ENCODE results near the gene HIGD1A.

Gene HIGD1A

DNA sequence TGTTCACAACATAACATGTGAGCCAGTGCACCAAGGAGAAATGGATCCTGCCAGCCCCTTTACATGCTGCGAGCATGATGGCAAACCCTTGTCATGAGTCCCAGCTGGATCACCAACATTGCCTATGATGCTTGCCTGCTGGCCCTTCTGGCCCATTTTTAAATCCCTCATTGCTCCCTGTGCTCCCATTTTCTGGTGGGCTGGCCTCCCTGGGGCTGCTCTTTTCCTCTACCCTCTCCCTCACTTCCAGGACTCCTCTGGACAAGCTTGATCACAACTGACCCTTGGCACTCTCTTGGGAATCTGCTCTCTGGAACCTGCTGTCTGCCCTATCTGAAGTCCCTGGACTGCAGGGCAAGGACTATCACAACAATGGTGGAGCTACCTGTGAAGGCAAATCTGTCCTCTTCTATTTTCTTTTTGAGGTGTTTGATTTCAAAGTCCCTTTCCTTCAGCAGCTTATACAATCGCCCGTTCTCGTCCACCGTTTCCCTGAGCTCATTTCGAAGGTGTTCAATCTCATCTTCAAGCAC is 47.5 kb downstream of the HIGD1A start:
- no peak for ATAC-seq
- TF ChIP-seq ARNTL (CRISPR knock-in tag; IDR thresholded peaks at IDR 0.05; ENCODE audit: borderline replicate concordance, low read depth) (no peak), OSR1 (CRISPR knock-in tag; IDR thresholded peaks at IDR 0.05) (no peak), ZFP3 (CRISPR knock-in tag; IDR thresholded peaks at IDR 0.05) (no peak), ZNF8 (CRISPR knock-in tag; IDR thresholded peaks at IDR 0.05) (no peak), POU6F1 (CRISPR knock-in tag; IDR thresholded peaks at IDR 0.05; ENCODE audit: borderline replicate concordance, low read depth) (no peak), CSDC2 (CRISPR knock-in tag; IDR thresholded peaks at IDR 0.05) (no peak), CSRNP3 (CRISPR knock-in tag; IDR thresholded peaks at IDR 0.05) (no peak), ZNF565 (CRISPR knock-in tag; conservative IDR thresholded peaks at IDR 0.05; ENCODE audit: low read depth) (no peak), TOX (CRISPR knock-in tag; IDR thresholded peaks at IDR 0.05; ENCODE audit: borderline replicate concordance) (no peak), ZFP30 (CRISPR knock-in tag; IDR thresholded peaks at IDR 0.05) (no peak), ZNF70 (CRISPR knock-in tag; IDR thresholded peaks at IDR 0.05) (no peak), BACH2 (CRISPR knock-in tag; IDR thresholded peaks at IDR 0.05; ENCODE audit: borderline replicate concordance) (no peak), ZC3H10 (CRISPR knock-in tag; IDR thresholded peaks at IDR 0.05) (no peak)
- TF ChIP-seq, protein P1, sequence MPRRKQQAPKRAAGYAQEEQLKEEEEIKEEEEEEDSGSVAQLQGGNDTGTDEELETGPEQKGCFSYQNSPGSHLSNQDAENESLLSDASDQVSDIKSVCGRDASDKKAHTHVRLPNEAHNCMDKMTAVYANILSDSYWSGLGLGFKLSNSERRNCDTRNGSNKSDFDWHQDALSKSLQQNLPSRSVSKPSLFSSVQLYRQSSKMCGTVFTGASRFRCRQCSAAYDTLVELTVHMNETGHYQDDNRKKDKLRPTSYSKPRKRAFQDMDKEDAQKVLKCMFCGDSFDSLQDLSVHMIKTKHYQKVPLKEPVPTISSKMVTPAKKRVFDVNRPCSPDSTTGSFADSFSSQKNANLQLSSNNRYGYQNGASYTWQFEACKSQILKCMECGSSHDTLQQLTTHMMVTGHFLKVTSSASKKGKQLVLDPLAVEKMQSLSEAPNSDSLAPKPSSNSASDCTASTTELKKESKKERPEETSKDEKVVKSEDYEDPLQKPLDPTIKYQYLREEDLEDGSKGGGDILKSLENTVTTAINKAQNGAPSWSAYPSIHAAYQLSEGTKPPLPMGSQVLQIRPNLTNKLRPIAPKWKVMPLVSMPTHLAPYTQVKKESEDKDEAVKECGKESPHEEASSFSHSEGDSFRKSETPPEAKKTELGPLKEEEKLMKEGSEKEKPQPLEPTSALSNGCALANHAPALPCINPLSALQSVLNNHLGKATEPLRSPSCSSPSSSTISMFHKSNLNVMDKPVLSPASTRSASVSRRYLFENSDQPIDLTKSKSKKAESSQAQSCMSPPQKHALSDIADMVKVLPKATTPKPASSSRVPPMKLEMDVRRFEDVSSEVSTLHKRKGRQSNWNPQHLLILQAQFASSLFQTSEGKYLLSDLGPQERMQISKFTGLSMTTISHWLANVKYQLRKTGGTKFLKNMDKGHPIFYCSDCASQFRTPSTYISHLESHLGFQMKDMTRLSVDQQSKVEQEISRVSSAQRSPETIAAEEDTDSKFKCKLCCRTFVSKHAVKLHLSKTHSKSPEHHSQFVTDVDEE (CRISPR knock-in tag; IDR thresholded peaks at IDR 0.05), result no peak

- ATAC-seq, result peak; percentile 88
- TF ChIP-seq ZNF70 (CRISPR knock-in tag; IDR thresholded peaks at IDR 0.05) (no peak), CREB5 (CRISPR knock-in tag; IDR thresholded peaks at IDR 0.05; ENCODE audit: low read depth) (no peak), PATZ1 (CRISPR knock-in tag; IDR thresholded peaks at IDR 0.05; ENCODE audit: borderline replicate concordance) (no peak)
Measured at GRCh38 chr3:42755681-42756578, 48.4 kb downstream of the HIGD1A start.

DNA sequence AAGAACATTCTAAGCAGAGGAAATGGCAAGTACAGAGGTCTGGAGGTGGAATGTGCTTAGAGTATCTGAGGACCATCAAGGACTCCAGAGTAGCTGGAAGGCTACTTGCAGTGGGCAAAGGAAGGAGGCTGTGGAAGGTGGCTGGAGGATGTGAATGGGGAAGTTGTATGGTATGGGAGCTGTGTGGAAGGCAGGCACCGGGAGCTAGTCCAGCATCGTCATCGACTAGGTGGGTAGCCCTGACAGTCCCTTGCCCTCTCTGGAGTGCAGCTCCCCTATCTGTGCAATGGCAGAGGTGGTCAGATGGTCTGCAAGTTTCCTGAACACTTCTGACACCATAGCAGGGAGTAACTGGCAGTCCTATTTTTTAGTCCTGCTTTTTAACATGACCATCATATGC is 50.5 kb downstream of the HIGD1A start:
- TF ChIP-seq ZNF70 (CRISPR knock-in tag; IDR thresholded peaks at IDR 0.05) (no peak), POU6F1 (CRISPR knock-in tag; IDR thresholded peaks at IDR 0.05; ENCODE audit: borderline replicate concordance, low read depth) (no peak), ZFP3 (CRISPR knock-in tag; IDR thresholded peaks at IDR 0.05) (no peak), RARB (CRISPR knock-in tag; IDR thresholded peaks at IDR 0.05) (no peak), CSDC2 (CRISPR knock-in tag; IDR thresholded peaks at IDR 0.05) (no peak), PATZ1 (CRISPR knock-in tag; IDR thresholded peaks at IDR 0.05; ENCODE audit: borderline replicate concordance) (no peak), ZFP30 (CRISPR knock-in tag; IDR thresholded peaks at IDR 0.05) (no peak), ZC3H10 (CRISPR knock-in tag; IDR thresholded peaks at IDR 0.05) (no peak), ZNF565 (CRISPR knock-in tag; conservative IDR thresholded peaks at IDR 0.05; ENCODE audit: low read depth) (no peak), BACH2 (CRISPR knock-in tag; IDR thresholded peaks at IDR 0.05; ENCODE audit: borderline replicate concordance) (no peak), CREB5 (CRISPR knock-in tag; IDR thresholded peaks at IDR 0.05; ENCODE audit: low read depth) (no peak), ARNTL (CRISPR knock-in tag; IDR thresholded peaks at IDR 0.05; ENCODE audit: borderline replicate concordance, low read depth) (no peak), TOX (CRISPR knock-in tag; IDR thresholded peaks at IDR 0.05; ENCODE audit: borderline replicate concordance) (no peak), SNAI2 (CRISPR knock-in tag; IDR thresholded peaks at IDR 0.05) (no peak), PPARA (CRISPR knock-in tag; IDR thresholded peaks at IDR 0.05; ENCODE audit: borderline replicate concordance) (no peak), OSR1 (CRISPR knock-in tag; IDR thresholded peaks at IDR 0.05) (no peak), ZNF8 (CRISPR knock-in tag; IDR thresholded peaks at IDR 0.05) (no peak)
- ATAC-seq, result no peak
